ENCODE data around the gene IL17RD. TPM values are rescaled to one million over a fixed set of nuclear protein-coding genes. Genes with fewer than 3 reads are reported as not detected.

Gene IL17RD
- polyA plus RNA-seq, 3 donors, result not detected

DNA sequence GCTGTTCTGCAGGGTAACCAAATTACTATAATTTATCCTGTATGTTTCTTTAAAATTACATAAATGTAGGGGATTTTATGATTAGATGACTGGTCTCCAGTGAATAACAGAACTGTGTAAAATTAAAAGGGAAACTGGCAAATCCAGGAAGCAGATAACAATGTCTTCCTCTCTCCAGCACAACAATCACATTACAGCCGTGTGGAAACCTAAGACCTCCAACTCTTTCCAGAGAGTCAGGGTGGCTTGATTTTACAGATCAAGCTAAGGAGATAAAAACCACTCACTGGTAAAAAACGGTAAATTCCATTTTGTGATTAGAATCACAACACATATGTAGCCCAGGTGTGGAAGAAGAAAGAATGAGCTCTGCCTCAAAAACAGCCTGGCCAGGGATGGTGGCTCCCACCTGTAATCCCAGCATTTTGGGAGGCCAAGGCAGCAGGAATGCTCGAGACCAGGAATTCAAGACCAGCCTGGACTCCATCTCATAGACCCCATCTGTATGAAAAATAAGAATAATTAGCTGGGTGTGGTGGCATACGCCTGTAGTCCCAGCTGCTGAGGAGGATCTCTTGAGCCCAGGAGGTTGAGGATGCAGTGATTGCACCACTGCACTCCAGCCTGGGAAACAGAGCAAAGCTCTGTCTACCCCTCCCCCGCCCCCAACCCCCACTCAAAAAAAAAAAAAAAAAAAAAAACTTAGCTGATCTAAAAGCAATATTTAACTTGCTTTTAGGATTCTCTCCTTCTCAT is 29.0 kb downstream of the IL17RD start:
- DNase-seq, result no peak
- no peak overlapping the region for H3K4me3 Mint-ChIP-seq
- no peaks in the 10 kb centered on the region for H4K20me1 ChIP-seq (ENCODE audit: insufficient read depth, low read length)
- no peaks in the 10 kb centered on the region for H3K36me3 ChIP-seq (replicated peaks in 1 of 2; ENCODE audit: control insufficient read depth in 1 of 2, insufficient read depth in 2 of 2, low read length in 2 of 2)
- H3K4me2 ChIP-seq (replicated peaks; ENCODE audit: extremely low read depth, low read length, poor library complexity, severe bottlenecking), result no peak overlapping the region
- intact Hi-C loops (cut with micrococcal nuclease), result no loop called here
- no peaks in the 10 kb centered on the region for H3K27me3 ChIP-seq (ENCODE audit: control insufficient read depth in 2 of 2, insufficient read depth in 2 of 2, low read length in 2 of 2)
- H3K4me3 ChIP-seq (replicated peaks in 1 of 3; ENCODE audit: low read depth in 2 of 3, low read length in 3 of 3), result no peak overlapping the region
- H3K9me3 ChIP-seq (replicated peaks in 1 of 2; ENCODE audit: control insufficient read depth in 1 of 2, insufficient read depth in 1 of 2, low read length in 2 of 2), result no peaks in the 10 kb centered on the region
- H3K79me2 ChIP-seq (ENCODE audit: insufficient read depth, low read length), result no peaks in the 10 kb centered on the region
- no peak overlapping the region for H3K27ac ChIP-seq (ENCODE audit: low read depth in 1 of 2, low read length in 2 of 2)
- H3K27me3 Mint-ChIP-seq (ENCODE audit: low read depth in 3 of 3), result peaks cover 3 to 4% (median 3%) of the 10 kb centered on the region in 3 donors
- H3K27ac Mint-ChIP-seq, result no peak overlapping the region
- TF ChIP-seq, protein P1, sequence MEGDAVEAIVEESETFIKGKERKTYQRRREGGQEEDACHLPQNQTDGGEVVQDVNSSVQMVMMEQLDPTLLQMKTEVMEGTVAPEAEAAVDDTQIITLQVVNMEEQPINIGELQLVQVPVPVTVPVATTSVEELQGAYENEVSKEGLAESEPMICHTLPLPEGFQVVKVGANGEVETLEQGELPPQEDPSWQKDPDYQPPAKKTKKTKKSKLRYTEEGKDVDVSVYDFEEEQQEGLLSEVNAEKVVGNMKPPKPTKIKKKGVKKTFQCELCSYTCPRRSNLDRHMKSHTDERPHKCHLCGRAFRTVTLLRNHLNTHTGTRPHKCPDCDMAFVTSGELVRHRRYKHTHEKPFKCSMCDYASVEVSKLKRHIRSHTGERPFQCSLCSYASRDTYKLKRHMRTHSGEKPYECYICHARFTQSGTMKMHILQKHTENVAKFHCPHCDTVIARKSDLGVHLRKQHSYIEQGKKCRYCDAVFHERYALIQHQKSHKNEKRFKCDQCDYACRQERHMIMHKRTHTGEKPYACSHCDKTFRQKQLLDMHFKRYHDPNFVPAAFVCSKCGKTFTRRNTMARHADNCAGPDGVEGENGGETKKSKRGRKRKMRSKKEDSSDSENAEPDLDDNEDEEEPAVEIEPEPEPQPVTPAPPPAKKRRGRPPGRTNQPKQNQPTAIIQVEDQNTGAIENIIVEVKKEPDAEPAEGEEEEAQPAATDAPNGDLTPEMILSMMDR (IDR thresholded peaks at IDR 0.05), result no peak
- H3K9ac ChIP-seq (ENCODE audit: insufficient read depth, low read length, poor library complexity, severe bottlenecking), result no peak overlapping the region
- H3K4me1 ChIP-seq (ENCODE audit: control insufficient read depth in 1 of 2, insufficient read depth in 2 of 2, low read length in 2 of 2), result no peaks in the 10 kb centered on the region
- H2AFZ ChIP-seq (ENCODE audit: insufficient read depth, low read depth, low read length, poor library complexity, severe bottlenecking), result no peak overlapping the region
- H3K36me3 Mint-ChIP-seq, result no peaks in the 10 kb centered on the region
- peaks cover 0 to 3% (median 0%) of the 10 kb centered on the region in 7 donors for H3K9me3 Mint-ChIP-seq
- no CpG with 5 or more reads among the region's 5 CpGs for WGBS (ENCODE audit: insufficient coverage)
- H3K4me1 Mint-ChIP-seq, result peaks cover 5% of the 10 kb centered on the region

DNA sequence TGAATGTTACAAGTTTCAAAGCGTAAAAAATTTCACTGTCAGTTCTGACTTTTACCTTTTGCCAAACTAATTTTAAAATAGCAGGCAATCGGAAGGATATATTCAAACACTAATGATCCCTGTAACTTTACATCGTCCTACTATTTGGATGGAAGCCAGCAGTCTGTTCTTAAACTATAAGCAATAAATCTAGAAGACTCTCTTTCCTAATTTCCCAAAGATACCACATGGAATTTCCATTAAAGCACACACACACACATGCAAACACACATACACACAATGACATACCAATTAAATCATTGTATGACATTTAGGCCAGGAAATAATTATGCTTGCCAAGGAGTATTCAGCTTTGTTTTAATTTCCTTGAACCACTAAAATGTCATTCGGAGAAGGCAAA is 32.0 kb downstream of the IL17RD start:
- WGBS (ENCODE audit: insufficient coverage), result 100% methylated on average over 1 of the region's 4 CpGs
- no peaks in the 10 kb centered on the region for H3K36me3 Mint-ChIP-seq
- TF ChIP-seq, protein P1 (IDR thresholded peaks at IDR 0.05), result no peak

More for the DNA sequence above, 32.0 kb downstream of the IL17RD start:
- H3K9me3 Mint-ChIP-seq, result no peaks in the 10 kb centered on the region
- DNase-seq, result no peak
- no peak overlapping the region for H3K4me3 Mint-ChIP-seq
- H3K9me3 ChIP-seq (replicated peaks in 1 of 2; ENCODE audit: control insufficient read depth in 1 of 2, insufficient read depth in 1 of 2, low read length in 2 of 2), result no peaks in the 10 kb centered on the region
- H3K36me3 ChIP-seq (replicated peaks in 1 of 2; ENCODE audit: control insufficient read depth in 1 of 2, insufficient read depth in 2 of 2, low read length in 2 of 2), result no peaks in the 10 kb centered on the region
- H3K27ac Mint-ChIP-seq, result no peak overlapping the region
- H3K27me3 ChIP-seq (ENCODE audit: control insufficient read depth in 2 of 2, insufficient read depth in 2 of 2, low read length in 2 of 2), result no peaks in the 10 kb centered on the region
- intact Hi-C loops (cut with micrococcal nuclease), result no loop called here
- no peak overlapping the region for H3K9ac ChIP-seq (ENCODE audit: insufficient read depth, low read length, poor library complexity, severe bottlenecking)
- no peak overlapping the region for H3K4me2 ChIP-seq (replicated peaks; ENCODE audit: extremely low read depth, low read length, poor library complexity, severe bottlenecking)
- H3K27me3 Mint-ChIP-seq (ENCODE audit: low read depth in 3 of 3), result peaks cover 1 to 10% (median 4%) of the 10 kb centered on the region in 3 donors
- H3K27ac ChIP-seq (ENCODE audit: low read depth in 1 of 2, low read length in 2 of 2), result no peak overlapping the region
- no peaks in the 10 kb centered on the region for H4K20me1 ChIP-seq (ENCODE audit: insufficient read depth, low read length)
- H3K79me2 ChIP-seq (ENCODE audit: insufficient read depth, low read length), result no peaks in the 10 kb centered on the region
- no peaks in the 10 kb centered on the region for H3K4me1 ChIP-seq (ENCODE audit: control insufficient read depth in 1 of 2, insufficient read depth in 2 of 2, low read length in 2 of 2)
- no peak overlapping the region for H3K4me3 ChIP-seq (replicated peaks in 1 of 3; ENCODE audit: low read depth in 2 of 3, low read length in 3 of 3)
- H3K4me1 Mint-ChIP-seq, result peaks cover 9% of the 10 kb centered on the region
- no peak overlapping the region for H2AFZ ChIP-seq (ENCODE audit: insufficient read depth, low read depth, low read length, poor library complexity, severe bottlenecking)

All from CD14-positive monocyte (primary cell).